ENCODE results near the gene CAMSAP1. TPM values are rescaled to one million over a fixed set of nuclear protein-coding genes. Genes with fewer than 3 reads are reported as not detected.

Gene CAMSAP1
- total RNA-seq, 2 donors from 2014 or later = 38.1 to 40.6 TPM

- Mint-ChIP-seq H3K9me3 (no peaks in the 10 kb centered on the region), H3K36me3 (no peaks in the 10 kb centered on the region), H3K27ac (no peak overlapping the region)
- ATAC-seq = no peak
- DNase-seq (ENCODE audit: low spot score in 2 of 2) = no peak
Measured at GRCh38 chr9:135791431-135792267, 115.7 kb downstream of the CAMSAP1 start.

DNA sequence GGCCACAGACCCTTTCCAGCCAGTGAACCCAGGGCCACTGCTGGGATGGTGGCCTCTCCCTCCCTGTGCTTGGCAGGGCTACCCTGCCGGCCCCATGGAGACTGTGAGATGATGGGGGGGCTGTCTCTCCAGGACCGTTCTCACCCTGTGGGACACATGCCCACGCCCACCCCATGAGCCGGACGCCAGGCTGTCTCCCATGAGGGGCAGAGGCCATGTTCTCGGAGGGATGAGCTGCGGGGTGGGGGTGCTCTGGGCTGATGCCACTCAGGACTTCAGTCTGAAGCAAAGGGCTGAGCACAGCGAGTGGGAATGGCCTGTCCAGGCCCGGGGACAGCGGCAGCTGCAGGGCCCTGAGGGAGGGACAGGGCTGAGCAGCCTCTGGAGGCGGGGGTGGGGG is 116.5 kb downstream of the CAMSAP1 start:
- no peaks in the 10 kb centered on the region for H3K36me3 Mint-ChIP-seq
- DNase-seq (ENCODE audit: low spot score in 2 of 2) (no peak), ATAC-seq (no peak)
- H3K27ac Mint-ChIP-seq = no peak overlapping the region
- no peaks in the 10 kb centered on the region for H3K9me3 Mint-ChIP-seq

- ATAC-seq (no peak), DNase-seq (ENCODE audit: low spot score in 2 of 2) (no peak)
- H3K27ac Mint-ChIP-seq = no peak overlapping the region
- no peaks in the 10 kb centered on the region for H3K36me3 Mint-ChIP-seq
- no peaks in the 10 kb centered on the region for H3K9me3 Mint-ChIP-seq
Measured at GRCh38 chr9:135790356-135790755, 117.0 kb downstream of the CAMSAP1 start.

DNA sequence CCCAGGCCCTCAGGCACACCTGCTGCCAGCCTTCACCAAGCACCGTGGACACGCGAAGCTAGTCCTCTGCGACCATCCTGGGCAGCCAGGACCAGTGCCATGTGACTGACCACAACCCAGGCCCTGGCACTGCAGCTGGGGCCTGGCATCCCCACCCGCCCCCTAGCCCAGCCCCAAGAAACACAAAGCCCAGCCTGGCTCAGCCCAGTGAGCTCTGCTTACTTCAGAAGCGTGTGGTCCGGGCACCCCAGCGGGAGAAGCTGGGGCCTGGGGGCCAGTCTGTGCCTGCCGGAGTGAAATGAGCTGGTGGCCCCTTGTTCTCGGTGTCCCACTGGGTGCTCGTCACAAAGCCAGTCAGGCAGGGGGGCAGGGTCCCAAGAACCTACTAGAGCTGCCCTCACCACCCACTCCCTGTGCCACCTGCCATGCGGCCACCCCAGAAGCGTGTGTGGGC is 117.5 kb downstream of the CAMSAP1 start:
- H3K36me3 Mint-ChIP-seq = no peaks in the 10 kb centered on the region
- ATAC-seq = no peak

GRCh38 chr9:135788576-135789300 is 118.6 kb downstream of the CAMSAP1 start:
- no peak for DNase-seq (ENCODE audit: low spot score in 2 of 2)
- ATAC-seq = no peak
- Mint-ChIP-seq H3K36me3 (no peaks in the 10 kb centered on the region), H3K27ac (no peak overlapping the region), H3K9me3 (no peaks in the 10 kb centered on the region)

More for the DNA sequence above, 117.5 kb downstream of the CAMSAP1 start:
- no peaks in the 10 kb centered on the region for H3K9me3 Mint-ChIP-seq
- H3K27ac Mint-ChIP-seq = no peak overlapping the region
- DNase-seq (ENCODE audit: low spot score in 2 of 2) = no peak

DNA sequence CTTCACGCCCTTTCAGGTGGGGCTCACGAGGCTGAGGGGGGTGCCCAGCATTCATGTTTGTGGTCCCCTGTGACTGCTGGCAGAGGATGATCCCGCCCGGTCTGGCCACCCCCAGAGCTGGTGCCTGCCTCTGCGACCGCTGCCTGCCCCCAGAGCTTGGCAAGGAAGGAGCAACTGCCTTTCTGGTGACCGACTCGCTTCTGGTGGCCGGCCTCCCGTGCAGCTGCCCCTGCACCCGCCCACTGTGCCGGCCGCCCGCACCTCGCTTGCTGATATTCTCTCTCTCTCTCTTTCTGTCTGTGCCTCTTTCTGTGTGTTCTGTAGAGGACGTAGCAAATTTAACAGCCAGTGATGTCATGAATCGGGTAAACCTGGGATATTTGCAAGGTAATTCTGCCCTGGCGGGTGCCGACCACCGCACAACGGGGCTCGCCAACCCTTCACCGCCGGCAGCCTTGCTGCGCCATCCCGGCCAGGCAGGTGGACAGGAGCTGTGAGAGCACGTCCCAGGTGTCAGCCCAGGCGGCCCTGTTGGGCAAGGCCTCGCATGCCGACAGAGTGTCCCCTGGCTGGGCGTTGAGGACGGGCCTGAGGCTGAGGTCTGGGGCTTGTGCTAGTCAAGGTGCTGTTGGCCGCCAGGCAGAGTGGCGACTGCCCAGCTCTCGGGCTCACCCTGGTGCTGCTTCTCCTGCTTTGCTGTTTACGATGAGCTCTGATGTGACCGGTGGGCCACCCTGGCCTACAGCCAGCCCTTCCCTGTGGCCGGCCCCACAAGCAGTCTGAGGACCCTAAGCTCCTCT is 119.4 kb downstream of the CAMSAP1 start:
- no peak overlapping the region for H3K27ac Mint-ChIP-seq
- DNase-seq (ENCODE audit: low spot score in 2 of 2) (no peak), ATAC-seq (no peak)
- no peaks in the 10 kb centered on the region for H3K9me3 Mint-ChIP-seq
- no peaks in the 10 kb centered on the region for H3K36me3 Mint-ChIP-seq

DNA sequence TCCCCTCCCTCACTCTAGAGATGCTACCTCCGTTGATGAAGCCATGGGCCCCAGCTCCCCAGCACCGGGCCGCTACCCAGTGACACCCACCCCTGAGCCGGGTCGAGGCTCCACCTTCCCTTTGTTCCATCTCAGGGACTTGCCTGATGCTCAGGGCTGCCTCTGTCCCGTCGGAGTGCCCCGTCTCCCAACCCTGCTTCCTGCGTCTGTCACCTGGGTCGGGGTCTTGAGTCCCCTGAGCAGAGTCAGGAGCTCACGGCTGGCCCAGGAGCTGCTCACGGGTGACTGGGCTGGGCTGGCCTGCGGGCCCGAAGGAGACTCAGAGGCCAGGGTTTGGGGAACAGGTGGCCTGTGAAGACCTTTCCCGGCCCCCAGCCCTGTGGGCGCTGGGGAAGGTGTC is 120.0 kb downstream of the CAMSAP1 start:
- no peak for ATAC-seq
- no peak for DNase-seq (ENCODE audit: low spot score in 2 of 2)
- H3K36me3 Mint-ChIP-seq = no peaks in the 10 kb centered on the region
- H3K9me3 Mint-ChIP-seq = no peaks in the 10 kb centered on the region
- no peak overlapping the region for H3K27ac Mint-ChIP-seq

DNA sequence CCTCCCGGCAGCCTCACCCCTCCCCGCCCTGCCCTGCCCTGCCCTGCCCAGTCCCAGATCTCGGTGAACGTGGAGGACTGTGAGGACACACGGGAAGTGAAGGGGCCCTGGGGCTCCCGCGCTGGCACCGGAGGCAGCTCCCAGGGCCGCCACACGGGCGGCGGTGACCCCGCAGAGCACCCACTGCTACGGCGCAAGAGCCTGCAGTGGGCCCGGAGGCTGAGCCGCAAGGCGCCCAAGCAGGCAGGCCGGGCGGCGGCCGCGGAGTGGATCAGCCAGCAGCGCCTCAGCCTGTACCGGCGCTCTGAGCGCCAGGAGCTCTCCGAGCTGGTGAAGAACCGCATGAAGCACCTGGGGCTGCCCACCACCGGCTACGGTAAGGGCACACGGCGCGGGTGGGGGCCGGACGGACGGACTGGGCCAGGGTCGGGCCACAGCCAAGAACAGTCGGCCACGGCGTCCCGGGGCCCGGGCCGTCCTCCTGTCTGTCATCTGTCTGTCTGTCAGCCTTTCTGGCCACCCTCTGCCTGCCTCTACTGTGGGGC is 121.1 kb downstream of the CAMSAP1 start:
- DNase-seq (ENCODE audit: low spot score in 2 of 2) = no peak
- no peaks in the 10 kb centered on the region for H3K9me3 Mint-ChIP-seq
- no peaks in the 10 kb centered on the region for H3K36me3 Mint-ChIP-seq
- H3K27ac Mint-ChIP-seq = no peak overlapping the region
- no peak for ATAC-seq

DNA sequence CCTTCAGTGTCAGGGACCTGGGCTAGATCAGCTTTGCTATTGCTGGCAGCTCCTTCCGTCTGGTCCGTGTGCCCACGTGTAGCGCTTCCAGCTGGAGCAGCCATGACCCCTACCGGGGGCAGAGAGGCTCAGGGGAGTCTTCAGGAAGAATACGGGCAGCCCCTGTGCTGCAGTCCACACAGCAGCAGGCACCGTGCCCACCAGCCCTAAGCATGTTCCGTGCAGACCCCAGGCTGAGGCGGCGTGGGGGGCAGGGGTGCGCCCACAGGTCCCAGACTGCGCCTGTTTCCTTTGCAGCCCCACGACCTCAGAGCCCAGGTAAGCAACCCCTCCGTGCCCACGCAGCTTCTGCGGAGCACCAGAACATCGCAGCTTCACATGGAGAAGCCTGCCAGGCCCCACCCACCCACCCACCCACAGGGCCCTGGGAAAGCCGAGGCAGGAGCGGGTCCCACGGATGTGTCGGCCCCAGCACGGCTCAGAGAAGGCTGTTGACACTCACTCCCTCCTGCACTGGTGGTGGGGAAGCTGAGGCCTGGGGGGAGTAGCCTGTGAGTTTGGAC is 122.3 kb downstream of the CAMSAP1 start:
- H3K36me3 Mint-ChIP-seq = no peaks in the 10 kb centered on the region
- no peak for ATAC-seq
- no peaks in the 10 kb centered on the region for H3K9me3 Mint-ChIP-seq
- H3K27ac Mint-ChIP-seq = no peak overlapping the region
- no peak for DNase-seq (ENCODE audit: low spot score in 2 of 2)

DNA sequence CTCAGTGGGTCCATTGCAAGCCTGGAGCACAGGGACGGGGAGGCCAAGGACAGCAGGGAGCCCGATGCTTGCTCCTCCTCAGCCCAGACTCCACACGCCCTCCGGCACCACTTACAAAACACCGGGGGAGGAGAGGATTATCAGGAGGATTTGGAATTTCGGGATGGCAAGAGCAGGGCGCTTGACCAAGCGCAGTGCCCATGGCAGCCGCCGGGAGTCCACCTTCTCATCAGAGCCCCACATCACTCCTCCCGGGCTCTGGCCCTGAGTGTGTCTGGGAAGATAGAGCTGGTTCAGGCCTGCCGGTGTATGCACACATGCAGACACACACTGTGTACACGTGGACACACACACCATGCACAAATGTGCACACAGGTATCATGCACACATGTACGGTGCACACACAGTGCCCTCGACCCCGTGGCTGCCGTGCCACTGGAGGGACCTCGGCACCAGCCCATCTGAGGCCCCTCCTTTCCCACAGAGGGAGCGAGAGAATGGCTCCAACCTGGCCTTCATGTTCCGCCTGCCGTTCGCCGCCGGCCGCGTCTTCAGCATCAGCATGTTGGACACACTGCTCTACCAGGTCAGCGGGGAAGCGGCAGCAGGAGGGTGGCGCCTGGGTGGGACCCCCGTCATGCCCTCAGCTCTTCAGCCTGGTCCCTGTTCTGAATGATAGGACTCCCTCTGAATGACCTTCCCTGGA is 123.7 kb downstream of the CAMSAP1 start:
- Mint-ChIP-seq H3K36me3 (no peaks in the 10 kb centered on the region), H3K27ac (no peak overlapping the region), H3K9me3 (no peaks in the 10 kb centered on the region)
- no peak for ATAC-seq
- no peak for DNase-seq (ENCODE audit: low spot score in 2 of 2)

- no peaks in the 10 kb centered on the region for H3K9me3 Mint-ChIP-seq
- DNase-seq (ENCODE audit: low spot score in 2 of 2) (no peak), ATAC-seq (no peak)
- H3K36me3 Mint-ChIP-seq = no peaks in the 10 kb centered on the region
- H3K27ac Mint-ChIP-seq = no peak overlapping the region
Measured at GRCh38 chr9:135782946-135783345, 124.4 kb downstream of the CAMSAP1 start.

DNA sequence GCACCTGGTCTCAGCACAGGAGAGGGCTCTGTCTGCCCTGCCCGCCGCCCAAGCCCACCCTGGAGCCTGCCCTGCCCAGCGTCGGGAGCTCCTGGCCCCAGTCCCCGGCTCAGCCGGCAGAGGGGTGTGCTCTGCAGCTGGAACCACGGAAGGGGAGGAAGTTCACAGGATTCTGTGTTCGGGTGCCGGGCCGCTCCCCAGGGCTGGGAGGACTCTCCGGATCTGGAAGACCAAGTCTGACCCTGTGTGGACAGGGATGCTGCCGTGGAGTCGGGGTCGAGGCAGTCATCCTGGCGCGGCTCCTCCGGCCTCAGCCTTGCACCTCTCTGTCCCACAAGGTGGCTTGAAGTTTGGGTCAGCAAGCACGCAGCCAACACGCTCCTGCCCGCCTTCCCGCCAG is 126.7 kb downstream of the CAMSAP1 start:
- ATAC-seq = no peak

GRCh38 chr9:135780086-135780485 is 127.3 kb downstream of the CAMSAP1 start:
- no peaks in the 10 kb centered on the region for H3K36me3 Mint-ChIP-seq
- ATAC-seq = no peak

More for the DNA sequence above, 126.7 kb downstream of the CAMSAP1 start:
- Mint-ChIP-seq H3K36me3 (no peaks in the 10 kb centered on the region), H3K27ac (no peak overlapping the region), H3K9me3 (no peaks in the 10 kb centered on the region)
- DNase-seq (ENCODE audit: low spot score in 2 of 2) = no peak

DNA sequence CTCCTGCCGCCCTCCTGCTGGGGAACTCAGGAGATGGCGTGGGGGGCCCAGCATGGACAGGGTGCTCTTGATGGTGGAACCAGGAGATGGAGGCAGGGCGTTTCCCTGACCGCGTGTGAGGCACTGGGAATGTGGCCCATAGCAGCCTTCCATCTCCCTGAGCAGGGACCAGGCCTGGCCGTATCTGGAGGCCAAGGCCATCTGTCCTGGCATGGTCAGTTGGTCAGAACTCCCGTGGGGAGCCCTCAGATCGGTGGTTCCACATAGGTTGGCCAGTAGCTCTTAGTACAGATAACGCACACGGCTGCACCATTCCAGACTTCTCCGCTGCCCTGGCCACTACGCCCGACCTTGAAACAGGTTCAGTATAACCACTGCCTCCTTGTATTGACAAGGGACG is 127.8 kb downstream of the CAMSAP1 start:
- H3K36me3 Mint-ChIP-seq = no peaks in the 10 kb centered on the region
- H3K9me3 Mint-ChIP-seq = no peaks in the 10 kb centered on the region
- ATAC-seq = no peak
- no peak overlapping the region for H3K27ac Mint-ChIP-seq
- DNase-seq (ENCODE audit: low spot score in 2 of 2) = no peak

More at GRCh38 chr9:135780086-135780485, 127.3 kb downstream of the CAMSAP1 start:
- DNase-seq (ENCODE audit: low spot score in 2 of 2) = no peak
- Mint-ChIP-seq H3K27ac (no peak overlapping the region), H3K9me3 (no peaks in the 10 kb centered on the region)

DNA sequence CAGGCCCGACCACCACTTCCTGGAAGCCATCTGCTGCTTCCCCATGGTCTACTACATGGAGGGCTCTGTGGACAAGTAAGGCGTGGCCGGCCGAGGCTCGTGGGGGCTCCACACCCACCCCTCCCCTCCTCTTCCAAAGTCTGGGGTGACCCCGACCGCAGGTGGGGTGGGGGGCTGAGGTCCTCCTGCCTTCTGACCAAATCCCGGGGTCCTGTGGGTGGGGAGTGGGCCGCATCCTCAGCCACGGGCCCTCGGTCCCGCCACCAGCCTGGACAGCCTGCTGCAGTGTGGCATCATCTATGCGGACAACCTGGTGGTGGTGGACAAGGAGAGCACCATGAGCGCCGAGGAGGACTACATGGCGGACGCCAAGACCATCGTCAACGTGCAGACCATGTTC is 128.9 kb downstream of the CAMSAP1 start:
- no peak overlapping the region for H3K27ac Mint-ChIP-seq
- no peak for DNase-seq (ENCODE audit: low spot score in 2 of 2)

DNA sequence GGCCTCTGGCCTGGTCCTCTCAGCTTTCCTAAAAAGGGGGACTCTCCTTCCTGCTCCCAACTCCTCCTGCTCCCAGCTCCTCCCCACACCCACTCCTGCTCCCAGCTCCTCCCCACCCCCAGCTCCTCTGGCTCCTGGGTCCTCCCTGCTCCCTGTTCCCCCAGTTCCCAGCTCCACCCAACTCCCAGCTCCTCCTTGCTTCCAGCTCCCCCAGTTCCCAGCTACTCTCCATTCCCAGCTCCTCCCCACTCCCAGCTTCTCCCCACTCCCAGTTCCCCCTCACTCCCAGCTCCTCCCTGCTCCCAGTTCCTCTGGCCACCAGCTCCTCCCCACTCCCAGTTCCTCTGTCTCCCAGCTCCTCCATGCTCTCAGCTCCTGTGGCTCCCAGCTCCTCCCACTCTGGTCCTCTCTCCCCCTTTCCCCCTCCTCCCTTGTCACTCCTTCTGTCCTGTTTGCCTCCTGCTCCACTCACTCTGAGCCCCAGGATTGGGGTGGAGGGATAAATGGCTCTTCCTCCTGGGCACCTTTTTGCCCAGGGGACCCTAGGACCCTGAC is 129.6 kb downstream of the CAMSAP1 start:
- Mint-ChIP-seq H3K36me3 (no peaks in the 10 kb centered on the region), H3K9me3 (no peaks in the 10 kb centered on the region), H3K27ac (no peak overlapping the region)
- ATAC-seq (no peak), DNase-seq (ENCODE audit: low spot score in 2 of 2) (no peak)

More for the DNA sequence above, 128.9 kb downstream of the CAMSAP1 start:
- no peak for ATAC-seq
- H3K9me3 Mint-ChIP-seq = no peaks in the 10 kb centered on the region
- no peaks in the 10 kb centered on the region for H3K36me3 Mint-ChIP-seq
